Activated T-cell treated with anti-CD3 and anti-CD28 coated beads for 4 hours (primary cell): Measurements from ENCODE around the gene CRISPLD2.

Source experiments
- DNase-seq: peaks from one replicate; pipeline ENCODE4 v3.0.0-alpha.2; 2020

The CRISPLD2 gene

GRCh38 chr16:84917492-84917891 is 97.7 kb downstream of the CRISPLD2 start:
- DNase-seq = no peak

DNA sequence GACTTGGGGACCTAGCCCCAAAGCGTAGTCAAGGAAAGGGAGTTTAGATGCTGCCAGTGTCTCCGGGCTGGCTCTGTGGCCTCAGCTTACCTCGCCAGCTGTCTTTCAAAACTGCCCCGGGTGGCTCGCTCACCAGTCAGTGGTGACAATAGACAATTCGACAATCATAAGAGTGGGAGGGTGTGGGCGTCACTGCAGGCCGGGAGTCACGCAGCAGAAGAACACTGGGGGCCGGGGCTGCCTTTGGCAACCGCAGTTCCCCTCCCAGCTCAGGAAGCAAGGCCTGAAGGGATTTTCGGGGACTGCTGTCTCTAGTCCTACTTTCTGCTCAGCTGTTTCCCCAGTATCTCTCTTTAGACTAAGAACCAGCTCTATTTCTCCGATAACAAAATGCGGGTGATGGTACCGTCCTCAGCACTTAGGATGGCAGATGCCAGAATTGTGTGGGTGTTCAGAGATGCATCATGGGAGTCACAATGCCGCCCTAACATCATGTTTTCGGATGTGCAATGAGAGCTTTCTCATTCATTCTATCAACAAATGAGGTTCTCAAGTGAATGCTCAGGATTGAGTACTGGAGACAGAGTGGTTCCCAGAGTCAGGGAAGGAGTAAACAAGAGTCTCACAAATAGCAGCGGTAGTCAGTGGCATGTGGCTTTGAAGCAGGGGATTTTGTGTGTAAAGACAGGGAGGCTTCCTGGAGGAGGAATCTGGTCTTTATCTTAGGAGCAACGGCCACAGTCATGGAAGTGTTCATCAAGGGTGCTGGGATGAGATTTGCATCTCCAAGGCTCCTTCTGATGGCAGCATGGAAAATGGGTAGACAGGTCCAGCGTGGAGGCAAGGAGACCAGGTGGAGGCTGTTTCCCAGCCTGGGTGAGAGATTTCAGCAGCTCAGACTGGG is 98.5 kb downstream of the CRISPLD2 start:
- no peak for DNase-seq

DNA sequence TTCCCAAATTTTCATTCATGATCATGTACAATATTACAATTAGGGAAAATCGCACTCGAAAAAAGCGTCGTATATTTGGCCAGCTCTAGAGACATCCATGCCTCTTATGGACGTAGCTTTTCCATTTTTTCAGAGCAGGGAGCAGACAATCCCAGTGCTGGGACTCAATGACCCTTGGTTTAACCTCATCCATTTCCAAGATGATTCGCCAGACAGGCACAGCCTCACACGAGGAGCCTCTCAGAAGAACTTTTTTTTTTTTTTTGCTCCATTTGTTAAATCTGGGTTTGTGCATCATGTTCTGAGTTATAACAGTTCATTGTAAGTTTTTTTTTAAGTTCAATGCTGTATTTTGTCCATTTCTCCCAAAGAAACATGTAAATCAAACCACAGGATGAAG is 99.5 kb downstream of the CRISPLD2 start:
- no peak for DNase-seq

GRCh38 chr16:84919708-84920107 is 99.9 kb downstream of the CRISPLD2 start:
- DNase-seq = no peak

DNA sequence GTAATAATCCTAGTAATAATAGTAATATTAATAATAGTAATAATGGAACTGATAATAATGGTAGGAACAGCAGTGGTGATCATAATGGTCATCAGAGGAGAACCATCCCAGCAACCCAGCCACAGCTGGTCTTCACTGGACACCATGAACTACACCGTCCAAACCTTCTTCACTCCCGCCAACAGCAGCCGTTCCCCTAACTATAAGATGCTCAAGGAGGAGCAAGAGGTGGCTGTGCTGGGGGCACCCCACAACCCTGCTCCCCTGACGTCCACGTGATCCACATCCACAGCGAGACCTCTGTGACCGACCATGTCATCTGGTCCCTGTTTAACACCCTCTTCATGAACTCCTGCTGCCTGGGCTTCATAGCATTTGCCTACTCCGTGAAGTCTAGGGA is 100.5 kb downstream of the CRISPLD2 start:
- DNase-seq = no peak

DNA sequence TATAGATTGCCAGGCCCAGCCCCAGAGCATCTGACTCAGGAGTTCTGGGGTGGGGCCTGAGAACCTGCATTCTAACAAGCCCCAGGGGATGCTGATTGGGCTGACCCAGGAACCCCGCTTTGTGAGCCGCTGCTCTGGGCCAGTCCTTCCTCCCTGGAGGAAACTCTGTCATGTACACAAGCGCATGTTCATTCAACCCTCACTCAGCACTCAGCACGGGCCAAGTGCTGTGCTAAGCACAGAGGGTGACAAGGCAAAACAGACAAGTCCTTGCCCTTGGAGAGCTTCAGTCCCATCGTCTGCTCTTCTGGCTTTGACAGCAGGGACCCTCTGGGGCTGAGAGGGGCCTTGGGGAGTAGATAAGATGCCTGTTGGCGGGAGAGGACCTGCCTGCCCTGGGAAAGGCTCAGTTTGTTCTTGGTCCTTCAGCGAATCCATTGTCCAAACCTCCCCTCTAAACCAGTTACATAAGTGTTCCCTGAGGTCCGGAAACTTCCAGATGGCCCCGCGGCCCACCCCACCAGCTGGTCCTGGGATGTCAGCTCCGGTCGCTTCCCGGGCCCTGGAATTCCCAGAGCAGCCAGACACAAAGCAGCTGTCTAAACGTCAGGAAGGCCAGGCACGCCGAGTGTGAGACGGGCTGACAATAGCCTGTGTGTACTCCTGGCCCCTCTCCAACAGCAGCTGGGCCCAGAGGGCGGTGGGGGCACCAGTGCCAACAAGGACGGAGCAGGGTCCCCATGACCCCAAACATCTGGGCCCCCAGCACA is 102.8 kb downstream of the CRISPLD2 start:
- no peak for DNase-seq

GRCh38 chr16:84924331-84925091 is 104.7 kb downstream of the CRISPLD2 start:
- DNase-seq = no peak

DNA sequence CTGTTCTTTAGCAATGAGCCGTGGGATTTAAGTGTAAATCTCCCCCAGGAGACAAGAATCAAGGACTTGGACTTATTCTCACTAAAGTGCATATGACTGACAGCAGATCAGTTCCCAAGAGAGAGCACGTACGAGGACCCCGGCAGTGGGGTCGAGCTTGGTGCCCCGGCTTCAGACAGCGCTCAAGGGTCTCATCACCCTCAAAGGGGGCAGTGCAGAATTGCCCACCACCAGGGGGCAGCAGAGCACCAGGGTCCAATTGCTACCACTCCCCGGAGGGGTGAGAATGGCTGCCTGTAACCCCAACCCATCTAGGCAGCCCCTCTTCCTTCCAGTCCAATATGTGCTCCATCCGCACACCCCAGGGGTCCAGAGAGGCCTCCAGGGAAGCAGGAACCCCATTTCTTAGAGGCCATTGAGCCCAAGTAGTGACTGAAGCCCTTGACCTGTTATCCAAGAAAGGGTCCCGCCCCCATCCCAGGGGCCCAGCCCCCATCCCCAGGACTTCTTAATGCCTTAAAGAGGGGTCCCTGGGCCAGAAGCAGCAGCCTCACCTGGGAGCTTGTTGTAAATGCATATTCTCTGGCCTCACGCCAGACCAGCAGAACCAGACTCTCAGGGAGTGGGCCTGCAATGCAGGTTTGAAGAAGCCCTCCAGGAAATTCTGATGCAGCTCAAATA is 105.4 kb downstream of the CRISPLD2 start:
- peak; percentile 57 for DNase-seq

GRCh38 chr16:84925773-84926372 is 106.1 kb downstream of the CRISPLD2 start:
- no peak for DNase-seq

GRCh38 chr16:84926462-84926861 is 106.7 kb downstream of the CRISPLD2 start:
- no peak for DNase-seq

- DNase-seq = no peak
These were observed 108.1 kb downstream of the CRISPLD2 start for GRCh38 chr16:84927621-84928591.

- no peak for DNase-seq
These were observed 109.1 kb downstream of the CRISPLD2 start for GRCh38 chr16:84928679-84929420.

DNA sequence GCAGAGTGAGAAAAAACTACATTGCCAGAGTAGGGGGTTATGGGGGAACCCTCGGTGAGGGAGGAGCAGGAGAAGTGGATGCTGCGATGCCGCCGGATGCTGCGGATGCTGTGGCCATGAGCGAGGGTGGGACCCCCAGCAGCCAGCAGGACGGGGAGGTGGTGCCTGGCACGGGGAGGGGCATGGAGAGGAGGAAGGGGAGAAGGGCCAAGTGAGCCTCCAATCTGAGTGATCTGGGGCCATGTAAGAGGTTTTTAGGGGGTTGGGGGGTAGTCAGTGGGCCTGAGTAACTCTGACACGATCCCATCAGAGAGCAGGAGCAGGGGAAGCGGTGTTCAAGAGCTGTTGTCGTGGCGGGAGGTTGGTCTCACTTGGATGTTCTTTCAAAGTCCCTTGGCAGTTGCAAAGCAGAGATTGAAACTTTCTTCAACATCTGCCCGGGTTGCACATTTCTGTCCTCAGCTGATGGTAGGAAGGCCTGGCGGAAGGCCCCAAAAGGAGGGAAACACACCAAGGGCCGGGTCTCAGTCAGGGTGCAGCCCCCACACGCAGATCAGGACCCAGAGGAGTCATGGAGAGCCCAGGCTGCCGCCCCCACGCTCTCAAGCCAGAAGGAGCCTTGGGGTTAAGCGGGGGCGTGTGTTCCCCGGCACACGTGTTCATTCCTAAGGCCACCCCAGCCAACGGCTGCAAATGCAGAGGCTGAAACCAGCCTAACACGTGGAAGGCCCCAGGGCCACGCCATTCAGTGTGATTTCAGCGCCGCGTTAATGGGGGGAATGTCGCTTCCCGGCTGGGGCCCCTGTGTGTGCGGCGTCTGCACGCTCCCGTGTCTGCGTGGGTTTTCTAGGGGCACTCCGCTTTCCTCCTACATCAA is 109.9 kb downstream of the CRISPLD2 start:
- DNase-seq = no peak

DNA sequence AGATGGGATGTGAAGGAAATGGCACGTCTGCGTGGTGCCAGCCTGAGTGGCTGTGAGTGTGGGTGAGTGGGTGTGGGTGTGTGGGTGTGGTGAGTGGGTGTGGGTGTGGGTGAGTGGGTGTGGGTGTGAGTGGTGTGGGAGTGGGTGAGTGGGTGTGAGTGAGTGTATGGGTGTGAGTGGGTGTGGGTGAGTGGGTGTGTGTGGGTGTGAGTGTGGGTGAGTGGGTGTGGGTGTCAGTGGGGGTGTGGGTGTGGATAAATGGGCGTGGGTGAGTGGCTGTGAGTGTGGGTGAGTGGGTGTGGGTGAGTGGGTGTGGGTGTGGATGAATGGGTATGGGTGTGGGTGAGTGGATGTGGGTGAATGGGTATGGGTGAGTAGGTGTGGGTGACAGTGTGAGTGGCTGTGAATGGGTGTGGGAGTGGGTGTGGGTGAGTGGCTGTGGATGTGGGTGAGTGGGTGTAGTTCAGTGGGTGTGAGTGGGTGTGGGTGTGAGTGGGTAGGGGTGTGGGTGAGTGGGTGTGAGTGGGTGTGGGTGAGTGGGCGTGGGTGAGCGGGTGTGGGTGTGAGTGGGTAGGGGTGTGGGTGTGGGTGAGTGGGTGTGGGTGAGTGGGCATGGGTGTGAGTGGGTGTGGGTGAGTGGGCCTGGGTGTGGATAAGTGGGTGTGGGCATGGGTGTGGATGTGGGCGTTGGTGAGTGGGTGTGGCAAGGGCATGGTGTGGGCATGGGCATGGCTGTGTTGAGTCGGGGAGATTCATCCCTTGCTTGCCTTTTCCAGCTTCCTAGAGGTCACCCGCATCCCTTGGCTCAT is 110.7 kb downstream of the CRISPLD2 start:
- DNase-seq = peak; percentile 7

DNA sequence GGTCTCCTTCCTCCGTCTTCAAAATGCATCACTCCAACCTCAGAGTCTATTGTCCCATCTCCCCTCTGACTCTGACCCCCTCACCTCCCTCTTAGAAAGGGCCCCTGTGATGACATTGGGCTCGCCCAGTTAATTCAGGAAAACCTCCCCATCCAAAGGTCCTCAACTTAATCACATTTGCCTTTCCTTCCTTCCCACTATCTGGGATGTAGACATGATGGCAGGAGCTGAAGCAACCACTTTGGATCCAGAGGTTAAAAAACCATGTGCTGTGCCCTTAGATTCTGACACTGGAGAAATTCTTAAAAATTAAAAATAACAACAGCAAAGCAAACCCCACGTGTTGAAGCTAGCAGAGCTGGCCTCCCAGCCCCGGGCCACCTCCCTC is 111.3 kb downstream of the CRISPLD2 start:
- DNase-seq = no peak

DNA sequence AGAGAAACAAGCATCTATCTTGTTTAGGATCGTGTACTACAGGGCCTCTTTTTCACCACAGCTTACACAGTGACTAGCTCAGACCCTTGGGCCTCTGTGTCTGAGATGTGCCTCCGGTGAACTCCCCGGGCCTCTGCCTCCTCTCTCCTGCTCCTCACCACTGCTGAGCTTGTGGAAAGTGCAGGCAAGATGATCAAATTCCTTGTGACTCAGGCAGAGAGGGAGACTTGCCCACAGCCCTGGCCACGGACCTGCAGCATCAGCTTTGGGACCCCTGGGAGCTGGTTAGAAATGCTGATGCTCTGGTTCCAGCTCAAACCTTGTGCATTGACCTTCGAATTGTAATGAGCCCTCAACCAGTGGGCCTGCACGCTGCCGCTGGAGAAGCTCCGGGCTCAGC is 111.7 kb downstream of the CRISPLD2 start:
- no peak for DNase-seq

DNA sequence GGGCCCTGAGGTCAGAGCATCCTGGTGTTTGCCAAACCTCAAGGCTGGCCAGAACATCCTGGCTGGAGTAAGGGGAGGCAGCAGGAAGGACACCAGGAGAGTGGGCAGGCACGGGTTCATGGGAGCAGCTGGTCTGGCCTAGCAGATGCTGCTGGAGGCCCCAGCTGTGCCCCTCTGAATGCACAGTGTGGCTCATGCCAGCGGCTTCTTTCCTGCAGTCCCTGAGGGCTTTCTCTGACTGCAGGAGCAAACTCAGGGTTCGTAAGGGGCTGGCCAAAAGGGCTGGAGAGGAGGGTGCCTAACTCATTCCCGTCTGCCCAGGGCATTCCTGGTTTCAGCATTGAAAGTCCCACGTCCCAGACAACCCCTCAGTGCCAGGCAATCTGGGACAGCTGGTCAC is 112.9 kb downstream of the CRISPLD2 start:
- no peak for DNase-seq
